GM20431 (cell line): ENCODE data around the gene DBNDD2.

Experiments
- in situ Hi-C: fragments of 300-500 bp; cut with MseI, MboI; formaldehyde crosslinking; loops from one replicate; pipeline ENCODE4 v1.15.0; 2020; ENCODE audit warnings: low sequenced_read_pairs; ENCODE audit not compliant: unreplicated experiment

DBNDD2 gene

GRCh38 chr20:45440891-45441685 is 33.0 kb downstream of the DBNDD2 start:
- in situ Hi-C loops = no loop called here

- in situ Hi-C loops = no loop called here
These were observed 33.7 kb downstream of the DBNDD2 start for GRCh38 chr20:45441746-45442145.

GRCh38 chr20:45444050-45444449 is 36.0 kb downstream of the DBNDD2 start:
- in situ Hi-C loops = no loop called here

- in situ Hi-C loops = no loop called here
These were observed 37.9 kb downstream of the DBNDD2 start for GRCh38 chr20:45445805-45446562.

- in situ Hi-C loops = no loop called here
These were observed 40.2 kb downstream of the DBNDD2 start for GRCh38 chr20:45448270-45448669.

- in situ Hi-C loops = no loop called here
These were observed 41.4 kb downstream of the DBNDD2 start for GRCh38 chr20:45449528-45449927.

GRCh38 chr20:45450097-45450818 is 42.2 kb downstream of the DBNDD2 start:
- in situ Hi-C loops = no loop called here

GRCh38 chr20:45452238-45452637 is 44.1 kb downstream of the DBNDD2 start:
- in situ Hi-C loops = no loop called here

GRCh38 chr20:45452772-45453691 is 44.9 kb downstream of the DBNDD2 start:
- in situ Hi-C loops = no loop called here

- in situ Hi-C loops = no loop called here
These were observed 48.5 kb downstream of the DBNDD2 start for GRCh38 chr20:45456632-45457031.

- in situ Hi-C loops = no loop called here
These were observed 51.5 kb downstream of the DBNDD2 start for GRCh38 chr20:45459606-45460005.
